ENCODE data around the gene GNLY.

Gene GNLY

GRCh38 chr2:85728883-85729824 is 35.0 kb downstream of the GNLY start:
- DNase-seq (ENCODE audit: low read depth): peak; percentile 58

DNA sequence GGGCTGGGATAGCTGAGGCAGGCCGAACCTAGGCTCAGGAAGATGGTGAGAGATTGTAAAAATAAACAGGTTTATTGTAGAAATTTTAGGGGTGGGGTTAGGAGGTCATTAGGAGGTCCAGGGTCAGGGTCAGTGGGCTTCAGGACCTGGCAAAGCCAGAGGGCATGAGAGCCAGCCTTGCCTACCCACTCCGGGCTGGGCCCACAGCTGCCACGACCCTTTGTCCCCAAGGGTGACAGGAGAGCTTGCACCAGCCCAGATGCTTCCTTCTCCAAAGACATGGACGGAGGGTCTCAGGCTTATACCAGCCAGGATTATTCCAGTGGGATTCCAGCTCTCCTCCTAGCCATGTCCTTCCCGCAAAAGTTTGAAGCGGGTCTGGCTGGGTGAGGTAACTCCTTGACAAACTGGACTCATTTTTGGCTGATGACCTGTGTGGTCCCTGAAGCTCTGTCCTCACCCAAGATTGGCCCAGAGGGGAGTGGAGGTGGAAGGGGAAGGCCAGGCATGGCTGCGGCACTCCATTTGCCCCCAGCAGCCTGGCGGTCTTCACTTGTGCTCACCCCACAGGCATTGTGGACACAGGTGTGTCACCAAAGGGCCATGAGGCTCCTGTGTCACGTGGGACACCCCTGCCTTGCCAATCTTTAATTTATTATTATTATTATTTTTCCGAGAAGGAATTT is 35.8 kb downstream of the GNLY start:
- no peak for DNase-seq (ENCODE audit: low read depth)

DNA sequence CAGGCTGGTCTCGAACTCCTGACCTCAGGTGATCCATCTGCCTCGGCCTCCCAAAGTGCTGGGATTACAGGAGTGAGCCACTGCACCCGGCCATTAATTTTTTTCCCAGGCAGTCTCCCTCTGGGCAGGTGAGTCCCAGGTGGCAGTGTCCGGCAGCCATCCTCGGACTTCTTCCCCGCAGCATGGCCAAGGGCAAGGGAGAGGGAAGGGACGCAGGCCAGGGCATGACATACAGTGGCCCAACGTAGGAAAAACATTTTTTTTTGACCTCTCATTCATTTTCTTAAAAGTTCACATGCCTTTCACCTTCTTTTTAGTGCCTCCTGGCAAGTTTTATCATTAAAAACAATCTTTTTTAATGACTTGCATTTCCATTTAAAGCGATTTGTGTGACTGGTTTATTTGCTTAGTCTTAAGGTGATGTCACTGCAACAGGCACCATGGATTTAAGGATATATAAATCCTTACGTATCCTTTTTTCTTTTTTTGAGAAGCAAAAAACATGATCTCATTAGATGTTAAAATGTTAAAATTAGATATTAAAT is 36.6 kb downstream of the GNLY start:
- no peak for DNase-seq (ENCODE audit: low read depth)

GRCh38 chr2:85731606-85732005 is 37.4 kb downstream of the GNLY start:
- DNase-seq (ENCODE audit: low read depth): no peak

DNA sequence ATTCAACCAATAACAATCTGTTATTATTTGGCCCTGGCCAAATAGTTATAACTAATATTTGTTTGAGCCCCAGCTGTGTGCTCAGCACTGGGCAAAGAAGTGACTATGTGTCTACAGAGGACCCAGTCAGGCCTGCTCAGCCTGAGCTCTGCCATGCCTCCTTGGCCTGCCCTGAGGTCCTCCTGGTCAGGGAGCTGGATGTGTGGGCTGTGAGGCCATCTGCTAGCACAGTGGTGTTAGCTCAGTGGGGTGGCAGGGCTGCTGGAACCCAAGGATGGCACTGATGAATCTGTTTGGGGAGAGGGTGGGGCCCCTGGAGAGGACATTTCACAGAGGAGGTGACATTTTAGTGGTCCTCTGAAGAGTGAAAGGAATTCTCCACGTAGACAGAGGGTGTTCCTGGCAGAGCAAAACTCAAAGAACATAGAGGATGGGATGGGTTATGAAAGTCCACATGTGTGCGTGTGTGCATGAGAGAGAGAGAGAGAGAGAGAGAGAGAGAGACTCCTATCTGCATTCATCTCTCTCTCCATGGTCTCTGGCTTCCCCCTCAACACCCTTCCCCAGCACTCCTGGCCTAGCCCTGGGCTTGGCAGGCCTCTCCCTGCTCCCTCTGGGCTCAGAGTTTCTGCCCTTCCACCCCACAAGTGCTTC is 38.4 kb downstream of the GNLY start:
- DNase-seq (ENCODE audit: low read depth): no peak

DNA sequence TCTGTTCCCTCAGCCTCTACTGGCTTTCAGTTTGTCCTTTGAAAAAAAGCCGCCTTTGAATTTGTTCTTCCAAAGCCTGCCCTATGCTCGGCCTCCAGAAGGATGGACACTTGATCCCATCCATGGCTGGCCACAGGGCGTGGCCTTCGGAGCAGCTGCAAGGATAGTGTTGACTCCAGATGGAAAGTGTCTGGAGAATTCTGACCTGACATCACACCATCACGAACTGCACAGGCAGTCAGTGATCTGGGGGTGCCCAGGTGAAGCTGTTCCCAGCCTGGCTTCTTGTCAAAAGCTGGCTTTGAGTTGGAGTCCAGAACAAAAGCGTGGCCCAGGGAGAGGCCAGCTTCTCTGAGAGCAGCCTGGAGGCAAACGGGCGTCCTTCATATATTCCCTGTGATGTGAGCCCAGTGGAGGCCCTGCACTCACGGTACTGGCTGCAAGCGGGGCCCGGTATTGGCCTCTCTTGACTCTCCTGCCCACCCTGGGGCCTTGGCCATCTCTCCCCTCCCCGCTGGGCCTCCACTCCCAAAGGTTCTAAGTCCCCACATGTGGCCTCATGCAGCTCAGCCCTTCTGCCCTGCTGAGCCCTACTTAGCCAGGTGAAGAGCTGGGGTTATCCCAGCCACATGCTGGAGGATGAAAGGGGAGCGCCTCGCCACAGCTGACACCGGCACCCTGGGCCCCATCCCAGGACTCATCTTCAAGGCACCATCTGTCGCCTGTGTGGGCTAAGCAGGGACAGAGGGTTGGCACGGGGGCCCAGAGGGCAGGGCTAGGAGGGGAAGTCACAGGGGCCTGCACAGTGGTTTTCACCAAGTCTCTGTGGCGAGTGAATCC is 39.2 kb downstream of the GNLY start:
- no peak for DNase-seq (ENCODE audit: low read depth)

- no peak for DNase-seq (ENCODE audit: low read depth)
Observed at GRCh38 chr2:85734015-85734414, 39.9 kb downstream of the GNLY start.

DNA sequence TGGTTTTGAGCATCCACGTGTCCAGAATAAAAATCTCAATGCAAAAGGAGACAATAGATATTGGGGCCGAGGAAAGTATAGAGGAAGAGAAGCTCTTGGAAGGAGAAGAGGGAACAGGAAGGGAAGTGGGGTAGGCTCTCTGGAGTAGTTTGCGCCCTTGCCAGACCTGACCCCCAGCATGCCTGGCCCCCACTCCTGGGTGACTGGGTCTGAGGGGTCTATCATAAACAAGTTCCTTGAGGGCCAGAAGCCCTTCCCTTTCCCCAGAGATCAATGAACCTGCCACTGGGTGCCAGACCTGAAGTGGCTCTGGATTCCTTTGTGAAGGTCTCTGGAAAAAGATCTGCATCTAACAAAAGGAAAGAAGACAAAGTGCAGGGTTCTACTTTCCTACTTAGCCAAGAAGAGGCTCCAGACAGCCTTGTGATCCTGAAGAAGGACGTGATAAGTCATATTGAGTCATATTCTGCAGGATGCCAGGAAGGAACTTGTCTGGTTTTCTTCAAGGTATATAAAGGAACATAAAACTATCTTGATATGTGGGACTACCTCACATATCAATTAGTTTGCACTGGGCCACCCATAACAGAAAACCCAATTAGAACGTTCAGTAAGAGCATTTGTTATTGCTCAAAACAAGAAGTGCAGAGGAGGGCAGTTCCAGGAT is 40.9 kb downstream of the GNLY start:
- DNase-seq (ENCODE audit: low read depth): no peak

DNA sequence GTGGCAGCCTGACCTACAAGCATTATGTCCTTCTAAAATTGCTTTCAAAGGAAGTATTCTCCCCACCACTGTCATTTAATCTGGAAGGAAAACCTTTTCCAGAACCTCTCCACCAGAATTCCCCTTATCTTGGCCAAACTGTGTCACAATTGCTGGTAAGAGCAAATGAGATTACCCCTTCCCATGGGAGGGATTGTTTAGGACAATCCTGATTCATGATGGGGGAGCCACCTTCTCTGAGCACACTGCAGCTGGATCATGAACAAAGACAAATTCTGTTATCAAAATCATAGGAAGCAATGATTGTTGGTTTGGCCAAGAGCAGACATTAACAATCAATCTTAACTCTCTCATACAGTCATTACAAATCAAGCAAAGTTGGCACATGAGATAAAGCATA is 41.5 kb downstream of the GNLY start:
- no peak for DNase-seq (ENCODE audit: low read depth)

- no peak for DNase-seq (ENCODE audit: low read depth)
Observed at GRCh38 chr2:85736456-85737355, 42.5 kb downstream of the GNLY start.

DNA sequence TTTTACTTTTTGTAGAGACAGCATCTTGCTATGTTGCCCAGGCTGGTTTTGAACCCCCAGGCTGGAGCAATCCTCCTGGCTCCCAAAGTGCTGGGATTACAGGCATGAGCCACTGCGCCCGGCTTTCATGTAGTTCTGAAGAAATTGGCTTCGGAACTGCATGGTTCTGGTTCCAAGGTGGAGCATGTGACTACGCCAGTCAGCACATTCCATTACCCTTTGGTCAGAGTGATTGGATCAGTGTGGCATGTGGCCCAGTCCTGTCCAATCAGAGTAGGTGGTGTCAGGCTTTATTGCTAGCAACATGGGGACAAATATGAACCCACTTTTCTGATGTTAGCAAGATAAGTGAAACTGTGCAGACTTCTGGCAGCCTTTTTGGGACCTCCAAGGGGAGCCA is 43.3 kb downstream of the GNLY start:
- DNase-seq (ENCODE audit: low read depth): no peak

DNA sequence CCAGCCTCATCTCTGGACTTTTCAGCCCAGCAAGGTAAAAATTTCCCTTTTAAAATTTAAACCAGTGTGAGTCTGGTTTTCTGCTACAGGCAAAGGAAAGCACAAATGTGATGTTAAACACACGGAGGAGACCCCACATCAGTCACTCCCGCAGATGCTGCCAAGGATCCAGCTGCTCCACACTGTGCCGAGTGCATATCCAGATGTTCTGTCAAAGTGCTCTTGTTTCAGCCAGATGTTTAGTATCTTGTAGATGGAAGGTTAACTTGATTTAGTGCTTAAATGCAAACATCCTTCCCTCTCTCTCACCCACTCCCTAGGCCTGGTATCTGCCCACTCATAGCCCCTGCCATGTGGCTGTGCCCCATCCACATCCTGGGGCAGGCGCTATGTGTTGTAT is 43.8 kb downstream of the GNLY start:
- no peak for DNase-seq (ENCODE audit: low read depth)

DNA sequence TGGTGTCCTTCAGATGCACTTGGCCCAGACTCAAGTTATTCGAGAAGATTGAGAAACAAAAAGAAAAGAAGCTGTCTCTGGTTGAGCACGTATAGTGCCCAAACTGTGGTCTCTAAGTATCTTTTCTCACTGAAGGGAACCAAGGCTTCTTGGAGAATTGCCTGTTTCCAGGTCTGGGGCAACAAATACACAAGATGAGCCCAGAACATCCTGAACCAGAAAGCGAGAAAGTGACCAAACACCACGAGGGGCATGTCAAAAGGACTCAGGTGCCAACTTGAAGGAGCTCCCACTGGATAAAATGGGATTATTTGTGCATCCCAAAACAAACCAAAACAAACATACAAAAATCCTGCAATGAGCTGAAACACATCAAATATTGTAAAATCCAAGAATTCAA is 46.0 kb downstream of the GNLY start:
- DNase-seq (ENCODE audit: low read depth): no peak

- no peak for DNase-seq (ENCODE audit: low read depth)
Observed at GRCh38 chr2:85741211-85741832, 47.2 kb downstream of the GNLY start.

DNA sequence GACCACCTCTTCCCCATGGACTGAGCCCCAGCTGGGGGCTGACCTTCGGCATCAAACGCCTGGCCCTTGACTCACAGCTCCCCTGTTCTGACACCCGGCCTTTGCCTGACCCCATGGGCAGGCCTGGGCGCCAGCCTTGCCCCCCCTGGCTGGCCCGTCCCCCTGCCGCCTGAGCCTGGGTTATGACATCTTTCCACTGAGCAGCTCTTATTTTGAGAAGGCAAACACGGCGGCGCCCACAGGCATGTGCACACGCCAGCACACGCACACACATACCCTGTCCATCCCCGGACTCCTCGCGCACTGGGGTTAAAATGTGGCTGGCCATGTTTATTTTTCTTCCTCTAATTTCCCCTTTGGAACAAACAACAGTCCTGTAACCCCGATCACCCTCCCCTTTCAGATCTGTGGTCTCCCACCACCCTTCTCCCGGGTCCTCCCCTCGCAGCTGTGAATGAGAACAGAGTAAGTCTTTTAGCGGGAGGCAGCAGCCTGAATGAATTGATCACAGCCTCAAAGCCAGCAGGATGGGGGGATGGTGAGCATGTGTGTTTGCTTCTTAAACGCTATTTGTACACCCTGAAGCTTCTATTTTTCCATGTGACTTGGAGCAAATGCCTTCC is 47.8 kb downstream of the GNLY start:
- no peak for DNase-seq (ENCODE audit: low read depth)

DNA sequence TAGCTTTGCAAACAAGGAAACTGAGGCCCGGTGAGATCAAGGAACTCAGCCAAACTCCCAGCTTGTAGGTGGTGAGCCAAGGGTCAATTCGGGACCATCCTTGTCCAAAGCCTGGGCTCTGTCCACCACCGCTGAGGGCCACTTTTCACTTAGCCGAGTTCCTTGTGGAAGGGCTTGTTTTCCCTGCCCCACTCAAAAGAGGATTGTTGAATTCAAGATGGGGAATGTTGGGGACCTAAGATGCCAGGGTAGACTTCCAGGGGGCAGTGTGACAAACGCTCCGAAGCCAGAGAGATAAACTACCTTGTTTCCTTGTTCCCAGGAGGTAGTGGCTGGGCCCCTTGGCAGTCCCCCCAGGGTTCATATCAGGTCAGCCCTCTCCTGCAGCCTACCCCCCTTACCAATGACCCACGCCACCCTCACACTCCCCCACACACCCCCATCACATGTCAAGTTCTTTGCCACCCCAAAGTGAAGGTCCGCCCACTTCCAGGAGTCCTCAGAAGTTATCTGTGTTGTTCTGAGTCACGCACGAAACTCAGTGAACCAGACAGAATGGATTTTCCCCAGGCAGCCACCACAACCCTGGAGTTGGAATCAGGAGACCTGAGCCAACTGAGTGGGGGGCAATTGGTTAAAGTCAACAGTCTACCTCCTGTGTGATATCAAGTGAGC is 49.3 kb downstream of the GNLY start:
- no peak for DNase-seq (ENCODE audit: low read depth)

DNA sequence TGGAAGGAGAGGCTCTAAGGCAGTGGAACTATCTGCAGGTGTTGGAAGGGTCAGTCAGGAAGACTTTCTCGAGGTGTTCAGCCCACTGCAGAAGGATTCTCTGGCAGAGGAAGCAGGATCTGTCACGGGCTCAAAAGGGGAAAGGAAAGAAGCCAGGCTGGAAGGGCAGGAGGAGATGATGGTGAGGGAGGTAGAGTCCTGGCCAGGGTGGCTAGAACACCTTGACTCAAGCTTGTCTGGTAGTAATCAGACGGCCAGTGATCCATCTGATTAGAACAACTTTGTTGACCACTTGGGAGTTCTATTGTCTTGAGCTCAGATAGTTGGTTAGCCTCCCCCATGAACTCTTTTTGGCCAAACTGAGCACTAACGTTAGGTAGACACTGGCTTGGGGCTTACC is 49.9 kb downstream of the GNLY start:
- no peak for DNase-seq (ENCODE audit: low read depth)

DNA sequence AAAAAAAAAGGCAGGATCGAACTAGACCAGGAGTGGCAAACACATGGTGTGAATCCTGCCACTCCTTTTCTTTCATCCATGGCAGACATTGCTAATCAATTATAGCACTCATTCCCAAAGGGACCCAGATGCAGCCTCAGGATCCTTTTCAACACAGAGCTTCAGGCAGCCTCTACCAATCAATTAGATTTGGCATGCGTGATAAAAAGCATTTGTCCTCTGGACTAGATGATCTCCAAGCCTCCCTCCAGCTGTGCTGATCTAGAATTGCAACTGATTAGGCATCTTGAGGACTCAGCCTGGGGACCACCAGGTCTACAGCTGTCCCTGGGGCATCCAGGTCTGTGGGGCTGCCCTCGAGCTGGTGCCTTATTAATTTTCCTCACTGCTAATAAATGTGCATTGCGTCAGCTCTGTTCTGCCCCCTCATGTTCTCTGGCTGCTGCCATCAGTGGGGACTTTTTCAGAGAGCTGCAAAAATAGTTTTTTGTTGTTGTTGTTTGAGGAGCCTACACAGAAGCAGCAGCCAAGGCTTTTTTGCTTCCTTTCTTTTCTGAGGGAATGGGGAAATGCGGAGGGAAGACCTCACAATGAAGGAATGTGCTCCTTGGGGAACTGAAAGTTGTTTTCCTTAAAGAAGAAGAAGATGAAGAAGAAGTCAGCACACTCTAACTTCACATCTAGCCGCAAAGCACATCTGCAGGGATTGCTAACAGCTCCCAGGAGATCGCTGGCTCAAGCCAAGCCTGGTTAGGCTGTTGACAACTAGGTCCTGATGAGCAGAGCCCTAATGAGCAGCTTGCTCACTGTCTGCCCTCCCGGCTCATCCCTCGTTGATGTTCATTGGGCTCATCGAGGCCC is 50.8 kb downstream of the GNLY start:
- DNase-seq (ENCODE audit: low read depth): no peak

Data from activated gamma-delta T cell treated with anti-CD3 and anti-CD28 coated beads, Interleukin-2, amount 50 U/mL, for 16 hours (primary cell).